Fibroblast of villous mesenchyme (primary cell): ENCODE data around the gene SLC12A8. TPM values are rescaled to one million over a fixed set of nuclear protein-coding genes. Genes with fewer than 3 reads are reported as not detected.

ENCODE experiments used
- DNase-seq: peaks from one replicate; pipeline ENCODE4 v3.0.0-alpha.2; 2010; ENCODE audit warnings: low read depth
- H3K4me3 ChIP-seq: 2 replicates; pipeline ENCODE4 v1.5.1; 2011; ENCODE audit warnings: low read depth, mild to moderate bottlenecking, low read length
- CTCF ChIP-seq: IDR thresholded peaks from 2 replicates; pipeline ENCODE4 v1.5.1; 2012; ENCODE audit warnings: low read depth, mild to moderate bottlenecking, low read length; ENCODE audit not compliant: insufficient read depth
- total RNA-seq: library from RNA; depleted of rRNA; stranded (reverse); fragments of >200 nt; gene quantifications from 2 replicates; pipeline ENCODE4 v1.2.3, GENCODE V29; 2012

The SLC12A8 gene
- total RNA-seq, 1 donor: 37.6 TPM

GRCh38 chr3:125103406-125103805 lies 109.1 kb downstream of the SLC12A8 start:
- H3K4me3 ChIP-seq: no peak overlapping the region
- no peak for DNase-seq
- no peak for TF ChIP-seq CTCF

GRCh38 chr3:125102470-125102869 lies 110.1 kb downstream of the SLC12A8 start:
- peak; percentile 33 for DNase-seq
- peak overlapping the region; percentile 15 for H3K4me3 ChIP-seq
- TF ChIP-seq CTCF: no peak

DNA sequence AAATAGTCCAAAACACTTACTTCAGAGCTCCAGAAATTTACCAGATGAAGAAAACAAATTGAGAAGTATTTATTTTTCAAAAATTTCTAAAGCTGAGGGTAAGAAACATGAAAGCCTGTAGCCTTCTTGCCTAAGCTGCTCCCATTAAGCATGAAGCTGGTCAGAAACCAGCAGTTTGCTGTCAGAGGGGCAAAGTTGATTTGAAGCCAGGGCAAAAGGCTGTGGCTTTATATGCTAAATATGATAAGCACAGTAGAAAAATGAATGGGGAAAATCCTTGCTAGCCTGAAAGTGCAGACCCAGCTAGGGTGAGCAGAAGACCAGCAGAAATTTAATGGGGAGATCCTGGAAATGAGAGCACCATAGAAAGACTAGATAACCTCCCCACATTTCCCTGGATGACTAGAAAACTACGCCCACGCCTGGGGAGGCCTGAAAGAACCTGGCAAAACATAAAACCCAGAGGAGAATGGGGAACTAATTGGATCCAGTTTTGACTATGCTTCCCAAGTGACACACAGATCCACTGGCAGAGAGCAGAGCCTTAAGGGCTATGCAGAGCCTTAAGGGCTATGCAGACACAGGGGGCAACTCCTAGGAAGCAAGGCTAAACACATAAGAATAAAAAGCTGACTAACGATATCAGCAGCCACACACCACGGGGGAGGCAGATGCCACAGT lies 113.8 kb downstream of the SLC12A8 start:
- TF ChIP-seq CTCF: no peak
- no peak for DNase-seq
- no peak overlapping the region for H3K4me3 ChIP-seq

DNA sequence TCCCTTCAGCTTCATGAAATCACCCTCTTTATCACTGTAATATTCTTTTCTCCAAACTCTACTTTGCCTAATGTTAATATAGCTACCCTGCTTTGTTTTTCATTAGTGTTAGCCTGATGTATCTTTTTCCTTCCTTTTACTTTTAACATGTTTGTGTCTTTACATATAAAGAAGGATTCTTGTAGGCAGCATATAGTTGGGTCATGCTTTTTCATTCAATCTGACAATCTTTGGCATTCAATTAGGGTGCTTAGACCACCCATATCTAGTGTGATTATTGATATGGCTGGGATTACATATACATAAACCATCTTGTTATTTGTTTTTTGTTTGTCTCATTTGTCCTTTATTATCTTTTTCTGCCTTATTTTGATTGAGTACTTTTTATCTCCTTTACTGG lies 121.9 kb downstream of the SLC12A8 start:
- H3K4me3 ChIP-seq: no peak overlapping the region
- TF ChIP-seq CTCF: no peak

GRCh38 chr3:125087768-125088391 lies 124.7 kb downstream of the SLC12A8 start:
- TF ChIP-seq CTCF: no peak
- H3K4me3 ChIP-seq: no peak overlapping the region
- peak; percentile 40 for DNase-seq

More for the DNA sequence above, 121.9 kb downstream of the SLC12A8 start:
- DNase-seq: no peak

- no peak for TF ChIP-seq CTCF
- DNase-seq: no peak
Measured at GRCh38 chr3:125085166-125085565, 127.4 kb downstream of the SLC12A8 start.

More at GRCh38 chr3:125085166-125085565, 127.4 kb downstream of the SLC12A8 start:
- H3K4me3 ChIP-seq: no peak overlapping the region
